Measurements from ENCODE around the gene HOXC11. TPM values are rescaled to one million over a fixed set of nuclear protein-coding genes. Genes with fewer than 3 reads are reported as not detected.

Gene HOXC11
- total RNA-seq, 1 experiment from 2014 or later, result 1.7 TPM

- no peak for DNase-seq (ENCODE audit: low read depth)
Measured at GRCh38 chr12:53942467-53942997, 30.4 kb upstream of the HOXC11 start.

- DNase-seq (ENCODE audit: low read depth), result no peak
Measured at GRCh38 chr12:53944209-53944608, 28.7 kb upstream of the HOXC11 start.

- DNase-seq (ENCODE audit: low read depth), result no peak
Measured at GRCh38 chr12:53944907-53945847, 27.7 kb upstream of the HOXC11 start.

GRCh38 chr12:53947743-53948142, 25.2 kb upstream of the HOXC11 start:
- DNase-seq (ENCODE audit: low read depth), result no peak

GRCh38 chr12:53948650-53949593, 24.0 kb upstream of the HOXC11 start:
- DNase-seq (ENCODE audit: low read depth), result peak; percentile 54

- DNase-seq (ENCODE audit: low read depth), result no peak
Measured at GRCh38 chr12:53949631-53950436, 23.1 kb upstream of the HOXC11 start.

GRCh38 chr12:53950437-53950773, 22.5 kb upstream of the HOXC11 start:
- DNase-seq (ENCODE audit: low read depth), result no peak

- DNase-seq (ENCODE audit: low read depth), result no peak
Measured at GRCh38 chr12:53950789-53951576, 21.9 kb upstream of the HOXC11 start.

GRCh38 chr12:53951577-53952334, 21.2 kb upstream of the HOXC11 start:
- DNase-seq (ENCODE audit: low read depth), result no peak

GRCh38 chr12:53952335-53952694, 20.6 kb upstream of the HOXC11 start:
- DNase-seq (ENCODE audit: low read depth), result no peak

- DNase-seq (ENCODE audit: low read depth), result peak; percentile 49
Measured at GRCh38 chr12:53952871-53953734, 19.8 kb upstream of the HOXC11 start.

- DNase-seq (ENCODE audit: low read depth), result no peak
Measured at GRCh38 chr12:53953831-53954693, 18.9 kb upstream of the HOXC11 start.

- no peak for DNase-seq (ENCODE audit: low read depth)
Measured at GRCh38 chr12:53954694-53955035, 18.3 kb upstream of the HOXC11 start, which contains the start of gene HOXC12. TSS of gene HOXC12 (plus strand) at chr12:53954903. CDS start at chr12:53954930, 27 bp downstream.

GRCh38 chr12:53955036-53955775, 17.7 kb upstream of the HOXC11 start:
- DNase-seq (ENCODE audit: low read depth), result no peak

GRCh38 chr12:53955776-53956250, 17.1 kb upstream of the HOXC11 start:
- DNase-seq (ENCODE audit: low read depth), result no peak

- DNase-seq (ENCODE audit: low read depth), result peak; percentile 57
Measured at GRCh38 chr12:53956251-53956887, 16.6 kb upstream of the HOXC11 start.
